Activated T-helper 1 cell treated with Interleukin-2 at 50 U/mL for 16 hours (primary cell): ENCODE measurements around the gene ZNF580.

ENCODE experiments used
- DNase-seq: peaks from one replicate; pipeline ENCODE4 v3.0.0-alpha.2; 2020; ENCODE audit warnings: low read depth

The ZNF580 gene

DNA sequence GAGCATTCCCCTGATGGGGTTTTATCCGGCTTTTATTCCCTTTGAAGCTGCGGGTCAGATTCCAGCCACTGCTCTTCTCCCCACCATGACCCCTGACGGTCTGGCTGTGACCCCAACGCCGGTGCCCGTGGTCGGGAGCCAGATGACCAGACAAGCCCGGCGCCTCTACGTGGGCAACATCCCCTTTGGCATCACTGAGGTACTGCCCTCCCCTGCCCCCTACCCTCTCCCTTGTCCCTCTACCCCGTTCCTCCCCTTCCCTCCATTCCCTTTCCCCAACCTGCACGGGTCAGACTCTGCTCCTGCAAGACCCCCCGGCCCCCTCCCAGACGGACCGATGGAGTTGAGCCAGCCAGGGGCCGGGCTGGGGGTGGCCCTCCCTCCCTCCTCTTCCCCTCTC is 20.2 kb downstream of the ZNF580 start:
- no peak for DNase-seq

DNA sequence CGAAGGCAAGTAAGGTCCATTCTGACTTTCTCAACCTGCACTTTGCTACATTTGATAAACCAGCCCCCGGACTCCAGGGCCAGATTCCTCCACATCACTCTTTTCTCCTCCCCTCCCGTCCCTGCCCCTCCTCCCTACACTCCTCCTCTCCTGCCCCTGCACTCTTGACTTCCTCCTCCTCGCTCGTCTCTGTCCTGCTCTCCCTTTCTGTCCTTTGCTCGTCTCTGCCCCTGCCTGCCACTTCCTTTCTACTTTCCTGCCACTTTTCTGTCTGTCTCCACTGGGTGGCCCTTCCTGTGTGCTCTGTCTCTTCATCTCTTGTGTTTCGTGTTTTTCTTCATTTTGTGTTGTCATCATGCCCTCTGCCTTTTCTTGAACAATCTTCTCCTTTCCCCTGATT is 21.0 kb downstream of the ZNF580 start:
- no peak for DNase-seq

DNA sequence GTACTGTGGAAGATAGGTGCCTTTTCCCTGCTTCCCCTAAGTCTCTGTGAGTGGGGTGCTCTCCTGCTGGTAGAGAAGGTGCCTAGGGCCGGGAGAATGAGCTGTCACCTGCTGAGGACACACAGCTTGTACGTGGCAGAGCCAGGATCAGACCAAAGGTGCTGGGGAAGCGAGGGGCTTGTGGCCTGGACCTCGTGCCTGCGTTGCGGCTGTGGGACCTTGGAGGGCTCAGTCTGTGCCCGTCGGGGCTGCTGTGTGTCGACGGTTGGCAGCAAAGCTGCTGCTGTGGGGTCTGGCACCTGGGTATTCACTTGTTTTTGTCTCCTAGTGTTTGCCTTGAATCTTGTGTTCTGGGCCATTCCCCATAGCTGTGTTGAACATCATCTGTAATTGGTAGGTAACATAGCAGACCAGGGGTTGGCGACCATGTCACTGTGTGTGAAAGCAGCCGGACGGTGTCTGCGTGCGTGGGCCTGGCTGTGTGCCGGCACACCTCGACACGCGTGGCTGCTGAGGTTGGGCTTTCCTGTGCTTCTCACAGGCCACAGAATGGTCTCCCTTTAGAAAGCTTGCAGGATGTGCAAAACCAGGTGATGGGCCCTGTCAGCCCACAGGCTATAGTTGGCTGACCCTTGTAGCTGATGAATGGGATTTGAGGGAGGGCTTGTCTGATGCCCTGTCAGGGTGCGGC is 23.2 kb downstream of the ZNF580 start:
- DNase-seq, result no peak

DNA sequence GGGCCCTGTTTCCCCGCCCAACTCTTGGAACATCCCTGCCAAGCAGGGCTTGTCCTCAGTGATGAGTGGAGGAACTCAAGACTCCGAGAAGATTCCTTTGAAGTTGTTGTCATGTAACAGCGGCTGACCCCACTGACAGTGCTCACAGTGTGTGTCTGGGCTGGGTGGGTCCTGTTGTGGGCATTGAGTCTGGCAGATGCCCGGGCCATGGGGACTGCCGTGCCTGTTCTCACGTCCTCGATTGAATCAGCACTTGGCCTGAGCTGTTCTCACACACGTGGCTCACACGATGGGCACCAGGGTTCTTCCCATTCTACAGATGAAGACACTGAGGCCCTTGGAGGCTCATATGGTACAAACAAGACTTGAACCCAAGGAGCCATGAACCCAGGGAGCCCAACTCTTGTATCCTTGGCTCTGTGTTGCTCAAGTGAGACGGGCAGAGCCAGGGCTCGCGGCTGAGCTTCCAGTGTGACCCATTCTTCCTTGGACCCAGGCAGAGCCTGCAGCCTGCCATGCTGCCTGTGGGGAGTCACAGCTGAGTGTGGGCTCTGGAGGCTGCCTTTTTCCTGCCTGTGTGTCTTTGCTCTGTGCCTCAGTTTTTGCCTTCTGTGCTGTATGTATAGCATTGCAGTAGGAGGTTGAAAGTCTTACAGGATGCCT is 25.7 kb downstream of the ZNF580 start:
- no peak for DNase-seq

DNA sequence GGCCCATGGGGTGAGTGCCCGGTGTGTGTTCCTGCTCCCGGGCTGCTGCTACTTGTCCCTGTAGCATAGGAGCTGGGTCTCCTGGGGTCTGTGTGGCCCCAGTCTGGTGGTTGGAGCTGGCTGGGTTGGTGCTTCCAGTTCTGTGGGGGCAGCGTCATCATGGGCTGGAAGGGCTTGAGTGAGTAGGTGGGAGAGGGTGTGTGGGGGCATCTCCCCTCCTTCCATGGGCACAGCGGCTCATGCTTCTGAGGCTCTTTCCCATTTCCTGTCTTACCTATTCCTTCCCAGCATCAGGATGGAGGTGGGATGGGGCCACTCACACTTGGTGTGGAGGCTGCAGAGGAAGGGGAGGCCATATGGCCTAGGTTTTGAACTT is 26.2 kb downstream of the ZNF580 start:
- no peak for DNase-seq

DNA sequence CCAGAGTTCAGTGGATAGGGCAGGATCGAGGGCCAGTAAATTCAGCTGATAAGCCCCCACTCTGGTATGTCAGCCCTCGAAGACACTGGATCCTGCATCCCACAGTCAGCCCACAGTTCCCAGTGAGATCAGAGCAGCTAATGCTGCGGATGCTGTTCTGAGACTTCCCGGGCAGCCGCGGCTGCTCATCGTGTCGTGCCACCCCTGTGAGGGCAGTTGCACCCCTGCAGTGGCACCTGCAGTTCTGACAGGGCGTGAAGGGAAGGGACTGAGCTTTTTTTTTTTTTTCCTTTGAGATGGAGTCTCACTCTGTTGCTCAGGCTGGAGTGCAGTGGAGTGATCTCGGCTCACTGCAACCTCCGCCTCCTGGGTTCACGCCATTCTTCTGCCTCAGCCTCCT is 26.7 kb downstream of the ZNF580 start:
- DNase-seq, result no peak

DNA sequence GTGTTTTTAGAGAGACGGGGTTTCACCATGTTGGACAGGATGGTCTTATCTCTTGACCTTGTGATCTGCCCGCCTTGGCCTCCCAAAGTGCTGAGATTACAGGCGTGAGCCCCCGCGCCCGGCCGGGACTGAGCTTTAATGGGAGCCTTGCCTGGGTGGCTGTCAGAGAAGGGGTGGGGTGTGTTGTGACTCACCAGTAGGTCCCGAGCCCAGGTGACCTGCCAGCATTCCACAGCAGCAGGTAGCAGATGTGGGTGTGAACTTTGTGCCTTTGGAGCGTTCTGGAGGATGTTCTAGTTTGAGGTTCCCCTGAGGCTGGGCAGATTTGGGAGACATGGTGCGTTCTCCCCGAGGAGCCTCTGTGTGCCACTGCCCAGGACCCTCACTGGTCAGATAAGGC is 27.2 kb downstream of the ZNF580 start:
- no peak for DNase-seq

DNA sequence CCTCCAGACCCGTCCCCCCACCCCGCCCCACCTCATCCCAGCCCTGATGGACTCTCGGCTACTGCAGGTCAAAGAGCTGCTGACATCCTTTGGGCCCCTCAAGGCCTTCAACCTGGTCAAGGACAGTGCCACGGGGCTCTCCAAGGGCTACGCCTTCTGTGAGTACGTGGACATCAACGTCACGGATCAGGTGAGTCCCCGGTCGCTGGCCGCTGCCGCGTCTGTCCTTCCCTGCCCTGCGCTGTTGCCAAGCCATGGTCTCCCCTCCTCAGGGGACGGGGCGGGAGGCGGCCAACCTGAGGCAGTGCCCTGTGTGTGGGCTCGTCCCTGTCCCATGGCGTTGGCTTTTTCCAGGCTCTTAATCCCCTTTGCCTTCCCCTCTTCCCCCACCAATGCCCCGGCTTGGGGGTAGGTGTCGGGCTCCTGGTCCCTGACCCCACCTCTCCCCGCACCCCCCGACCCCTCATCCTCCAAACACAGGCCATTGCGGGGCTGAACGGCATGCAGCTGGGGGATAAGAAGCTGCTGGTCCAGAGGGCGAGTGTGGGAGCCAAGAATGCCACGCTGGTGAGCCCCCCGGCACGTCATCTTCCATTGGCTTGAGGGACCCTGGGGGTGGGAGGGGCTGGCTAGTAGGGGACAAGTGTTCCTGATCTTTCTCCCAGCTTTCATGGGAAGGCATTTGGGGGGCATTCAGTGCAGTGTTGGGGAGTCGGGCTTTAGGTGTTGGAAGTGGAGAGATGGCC is 28.0 kb downstream of the ZNF580 start:
- DNase-seq, result no peak

DNA sequence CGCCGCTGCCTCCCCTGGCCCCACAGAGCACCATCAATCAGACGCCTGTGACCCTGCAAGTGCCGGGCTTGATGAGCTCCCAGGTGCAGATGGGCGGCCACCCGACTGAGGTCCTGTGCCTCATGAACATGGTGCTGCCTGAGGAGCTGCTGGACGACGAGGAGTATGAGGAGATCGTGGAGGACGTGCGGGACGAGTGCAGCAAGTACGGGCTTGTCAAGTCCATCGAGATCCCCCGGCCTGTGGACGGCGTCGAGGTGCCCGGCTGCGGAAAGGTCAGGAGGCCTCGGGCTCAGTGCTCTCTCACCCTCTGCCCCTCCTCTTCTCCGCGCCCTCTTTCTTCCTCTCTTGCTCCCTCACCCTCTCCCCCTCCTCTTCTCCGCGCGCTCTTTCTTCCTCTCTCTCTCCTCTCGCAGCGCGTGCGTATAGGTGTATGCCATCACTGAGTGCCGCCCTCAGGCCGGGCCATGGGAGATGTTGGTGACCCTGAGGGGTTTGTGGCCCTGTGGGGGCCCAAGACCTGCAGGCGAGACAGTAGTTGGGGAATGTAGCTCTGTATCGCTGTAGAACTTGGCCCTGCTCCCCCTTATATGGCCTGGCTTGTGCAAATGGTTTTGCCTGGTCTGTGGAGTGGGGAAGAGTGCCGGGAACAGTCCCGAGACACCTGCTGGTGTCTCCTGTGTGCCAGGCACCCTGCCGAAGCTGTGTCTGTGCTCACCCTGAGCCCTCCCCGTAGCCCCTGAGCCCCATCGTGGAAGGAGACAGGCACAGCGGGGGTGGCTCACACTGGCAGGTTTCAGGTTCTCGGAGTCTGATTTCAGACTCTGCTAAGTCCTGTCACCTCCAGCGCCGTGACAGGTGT is 28.8 kb downstream of the ZNF580 start:
- no peak for DNase-seq

DNA sequence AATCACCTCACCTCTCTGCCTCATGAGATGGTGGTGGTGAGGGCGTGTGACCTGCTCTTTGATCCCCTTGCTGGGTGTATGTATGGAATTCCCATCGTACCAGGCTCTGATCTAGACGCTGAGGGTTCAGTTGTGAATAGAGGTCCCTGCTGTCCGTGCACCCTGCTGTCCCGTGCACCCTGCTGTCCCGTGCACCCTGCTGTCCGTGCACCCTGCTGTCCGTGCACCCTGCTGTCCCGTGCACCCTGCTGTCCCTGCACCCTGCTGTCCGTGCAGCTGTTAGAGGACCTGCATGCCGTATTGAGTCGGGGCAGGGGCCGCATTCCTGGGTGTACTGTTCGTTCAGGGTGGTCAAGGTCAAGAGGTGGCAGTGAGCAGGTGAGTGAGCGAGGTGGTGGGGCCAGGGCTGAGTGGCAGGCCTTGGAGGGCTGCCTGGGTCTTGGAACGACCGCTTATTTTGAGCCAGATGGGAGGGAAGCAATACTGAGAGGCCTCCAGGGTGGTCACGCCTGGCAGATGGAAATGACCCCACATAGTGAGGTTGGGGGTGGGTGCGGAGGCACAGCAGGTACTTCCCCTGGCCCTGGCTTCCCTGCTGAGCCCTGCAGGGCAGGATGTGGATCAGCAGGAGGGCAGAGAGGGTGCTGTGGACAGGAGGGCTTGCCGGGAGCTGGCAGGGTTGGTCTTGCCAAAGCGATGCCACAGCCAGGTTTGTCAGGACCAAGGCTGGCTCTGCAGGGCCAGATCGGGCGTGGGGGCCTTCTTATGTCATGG is 29.7 kb downstream of the ZNF580 start:
- no peak for DNase-seq

DNA sequence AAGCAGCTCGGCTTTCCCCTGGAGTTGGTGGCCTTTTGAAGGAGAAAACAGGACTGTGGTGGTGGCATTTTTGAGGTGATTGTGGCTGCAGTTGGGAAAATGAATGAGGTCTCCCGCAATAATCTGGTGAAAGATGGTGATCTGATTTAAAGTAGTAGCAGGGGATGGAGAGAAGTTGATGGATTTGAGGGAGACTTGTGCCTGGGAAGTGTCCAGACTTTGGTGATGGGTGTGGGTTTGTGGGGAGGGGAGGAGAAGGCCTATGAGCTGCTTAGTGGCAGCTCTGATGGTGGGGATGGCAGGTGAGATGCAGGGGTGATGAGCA is 30.2 kb downstream of the ZNF580 start:
- no peak for DNase-seq

DNA sequence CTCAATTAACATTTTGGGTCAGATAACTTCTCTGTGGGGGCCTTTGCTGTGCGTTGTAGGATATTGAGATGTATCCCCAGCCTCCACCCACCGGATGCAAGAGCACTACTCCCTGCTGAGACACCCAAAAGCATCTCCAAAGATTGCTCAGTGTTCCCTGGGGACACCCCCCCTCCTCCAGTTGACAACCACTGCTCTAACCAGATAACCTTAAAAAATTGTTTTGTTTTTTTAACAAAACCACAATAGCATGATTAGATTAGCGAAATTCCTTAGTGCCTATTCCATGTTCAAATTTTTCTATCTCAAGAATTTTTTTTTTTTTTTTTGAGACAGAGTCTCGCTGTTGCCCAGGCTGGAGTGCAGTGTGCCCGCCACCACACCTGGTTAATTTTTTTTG is 31.6 kb downstream of the ZNF580 start:
- DNase-seq, result no peak

DNA sequence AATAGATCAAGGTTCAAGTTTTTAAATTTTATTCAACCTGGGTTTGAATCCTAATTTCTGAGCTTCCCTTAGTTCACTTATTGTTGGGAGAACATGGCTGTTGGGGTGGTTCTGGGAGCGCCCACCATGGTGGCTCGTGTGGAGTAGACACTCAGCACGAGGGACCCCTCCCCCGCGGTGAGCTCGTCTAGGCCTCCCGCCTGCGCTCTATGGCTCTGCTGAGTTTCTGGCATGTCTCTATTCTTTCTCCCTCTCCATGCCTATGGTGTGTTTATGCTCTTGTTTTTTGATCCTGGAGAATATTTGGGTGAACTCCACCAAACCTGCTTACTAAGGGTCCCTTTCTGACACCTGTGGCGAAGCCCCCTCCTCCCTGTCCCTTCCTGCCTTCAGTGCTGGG is 32.7 kb downstream of the ZNF580 start:
- DNase-seq, result no peak

DNA sequence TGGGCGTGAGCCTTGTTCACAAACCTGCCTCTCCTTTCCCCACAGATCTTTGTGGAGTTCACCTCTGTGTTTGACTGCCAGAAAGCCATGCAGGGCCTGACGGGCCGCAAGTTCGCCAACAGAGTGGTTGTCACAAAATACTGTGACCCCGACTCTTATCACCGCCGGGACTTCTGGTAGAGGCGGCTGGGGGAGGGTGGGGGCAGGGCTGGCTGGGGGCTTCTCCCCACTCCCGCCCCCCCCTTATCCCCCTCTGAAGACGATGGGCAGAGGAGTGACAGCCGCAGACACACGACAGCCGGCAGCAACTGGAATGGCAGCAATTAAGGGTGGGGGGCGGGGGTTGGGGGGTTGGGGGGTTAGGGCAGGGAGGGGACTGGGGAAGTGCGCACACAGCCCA is 33.1 kb downstream of the ZNF580 start:
- no peak for DNase-seq

DNA sequence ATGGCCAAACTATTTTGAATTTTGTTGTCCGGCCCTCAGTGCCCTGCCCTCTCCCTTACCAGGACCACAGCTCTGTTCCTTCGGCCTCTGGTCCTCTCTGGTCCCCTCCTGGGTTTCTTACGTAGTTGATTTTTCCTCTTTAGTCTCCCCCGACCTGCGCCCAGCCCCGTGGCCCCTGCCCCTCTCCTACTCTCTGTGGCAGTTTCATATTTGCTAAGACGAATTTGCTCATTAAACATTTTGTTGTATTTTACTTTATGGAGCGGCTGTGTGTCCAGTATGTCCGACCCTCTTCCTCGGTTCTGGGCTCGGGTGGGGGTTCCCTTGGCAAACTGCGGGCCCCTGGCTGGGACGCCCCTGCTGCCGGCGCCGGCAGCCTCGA is 33.6 kb downstream of the ZNF580 start:
- DNase-seq, result no peak

DNA sequence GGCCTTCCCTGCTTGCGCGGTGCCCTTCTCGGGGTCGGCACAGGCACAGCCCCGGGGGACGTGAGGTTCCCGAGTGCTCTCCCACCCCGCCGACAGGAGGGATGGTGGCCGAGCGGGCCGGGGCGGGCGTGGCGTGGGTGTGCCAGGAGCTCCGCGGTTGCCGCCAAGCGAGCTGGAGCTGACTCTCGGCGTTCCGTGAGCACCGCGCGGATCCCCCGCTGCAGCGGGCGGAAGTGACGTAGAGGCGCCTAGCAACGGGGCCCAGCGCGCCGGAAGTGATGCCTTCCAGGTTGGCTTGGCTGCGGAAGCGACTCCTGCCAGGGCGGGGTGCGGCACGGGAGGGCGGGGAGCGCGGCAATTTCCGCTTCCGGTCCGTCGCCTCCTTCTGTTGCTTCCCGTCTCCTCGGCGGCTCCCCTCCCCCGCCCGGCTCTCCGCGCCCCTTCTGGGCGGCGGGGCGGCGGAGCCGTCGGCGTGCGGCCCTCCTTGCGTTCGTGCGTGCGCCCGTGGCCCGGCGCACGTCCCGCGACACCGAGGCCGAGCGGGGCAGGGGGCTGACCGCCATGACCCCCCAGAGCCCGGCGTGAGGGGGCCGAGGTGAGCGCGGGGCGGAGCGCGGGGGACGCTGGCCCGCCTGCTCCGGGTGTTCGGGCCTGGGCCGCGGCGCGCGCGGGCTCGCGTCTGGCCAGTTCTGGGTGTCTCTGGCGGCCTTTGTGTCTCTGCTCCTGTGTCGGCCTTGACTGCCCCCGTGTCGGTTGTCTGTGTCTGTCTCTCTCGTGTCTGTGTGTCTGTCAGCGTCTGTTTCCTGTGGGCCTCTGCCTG is 34.2 kb downstream of the ZNF580 start, which contains the start of gene EPN1:
Gene EPN1 (plus strand): TSS at position 386 of the 820 bp plus-strand sequence. CDS start 3,402 bp downstream, outside the sequence.
- peak; percentile 98 for DNase-seq

DNA sequence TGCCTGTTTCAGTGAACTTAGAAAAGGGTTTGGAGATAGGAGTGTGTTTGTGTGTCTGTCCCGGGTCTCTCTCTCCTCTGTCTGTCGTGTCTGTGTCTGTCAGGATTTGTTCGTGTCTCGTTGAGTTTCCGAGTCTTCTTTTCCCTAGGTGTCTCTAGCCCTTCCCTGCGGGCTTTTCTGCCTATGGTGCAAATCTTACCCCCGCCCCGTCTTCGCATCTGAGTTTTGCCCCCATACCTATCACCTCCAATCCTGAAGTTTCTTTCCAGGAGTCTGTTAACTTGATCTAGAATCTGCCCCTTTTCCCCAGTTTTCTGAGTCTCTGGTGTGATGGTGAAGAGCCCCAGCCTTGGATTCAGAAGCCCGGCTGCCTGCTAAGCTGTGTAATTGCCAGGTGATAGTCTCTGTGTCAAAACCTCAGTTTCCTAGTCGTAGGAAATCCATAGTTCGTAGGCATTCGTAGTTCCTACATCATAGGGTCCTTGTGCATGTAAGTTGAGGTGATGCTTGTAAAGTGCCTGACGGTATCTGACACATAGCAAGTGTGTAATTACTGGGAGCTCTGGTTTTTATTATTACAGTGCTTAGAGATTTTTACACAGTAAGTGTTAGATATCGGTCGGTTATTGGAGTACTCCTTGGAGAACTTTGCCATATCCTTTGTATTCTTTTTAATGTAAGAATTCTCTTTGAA is 35.0 kb downstream of the ZNF580 start:
- no peak for DNase-seq

DNA sequence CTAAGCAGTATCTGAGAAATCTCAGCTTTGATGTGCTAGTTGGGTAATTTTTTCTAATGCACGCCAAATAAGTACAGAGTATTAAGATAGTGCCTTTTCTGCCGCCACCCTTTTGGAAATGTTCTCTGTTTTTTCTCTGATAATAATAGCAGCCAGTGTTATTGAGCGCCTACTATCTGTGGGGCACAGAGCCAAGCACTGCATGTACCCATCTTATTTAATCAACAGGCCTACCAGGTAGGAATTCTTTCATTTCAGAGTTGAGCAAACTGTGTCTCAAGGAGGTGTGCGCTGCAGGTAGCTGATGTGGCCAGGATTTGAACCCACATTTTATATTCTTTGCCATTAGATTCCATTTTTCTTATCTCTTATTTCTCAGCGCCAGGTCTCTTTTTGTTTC is 35.6 kb downstream of the ZNF580 start:
- DNase-seq, result no peak

DNA sequence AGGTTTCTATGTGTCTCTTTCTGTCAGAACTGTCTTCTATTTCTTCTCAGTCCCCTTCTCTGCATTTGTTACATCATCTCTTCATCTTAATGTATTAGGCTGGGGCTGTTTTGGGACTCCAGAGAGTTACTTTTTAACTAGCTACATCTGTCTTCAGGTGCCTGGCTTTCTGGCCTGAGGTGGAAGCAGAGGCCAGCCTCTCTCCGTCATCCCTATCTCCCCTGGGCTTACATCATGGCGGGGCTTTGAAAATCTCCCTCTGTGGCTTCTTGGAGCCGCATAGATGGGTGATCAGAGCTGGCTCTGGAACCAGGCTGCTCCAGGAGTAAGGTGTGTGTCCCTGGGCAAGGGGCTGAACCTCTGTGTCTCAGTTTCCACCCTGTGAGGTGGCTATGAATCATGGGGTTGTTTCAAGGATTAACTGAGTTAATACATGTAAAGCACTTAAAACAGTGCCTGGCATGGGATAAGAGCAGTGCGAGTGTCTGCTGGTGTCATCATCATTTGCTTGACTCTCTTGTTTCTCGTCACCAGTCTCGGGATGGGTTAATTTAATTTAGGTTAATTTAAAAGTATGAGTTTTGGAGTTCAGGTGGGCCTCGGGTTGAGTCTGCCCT is 36.2 kb downstream of the ZNF580 start:
- no peak for DNase-seq

DNA sequence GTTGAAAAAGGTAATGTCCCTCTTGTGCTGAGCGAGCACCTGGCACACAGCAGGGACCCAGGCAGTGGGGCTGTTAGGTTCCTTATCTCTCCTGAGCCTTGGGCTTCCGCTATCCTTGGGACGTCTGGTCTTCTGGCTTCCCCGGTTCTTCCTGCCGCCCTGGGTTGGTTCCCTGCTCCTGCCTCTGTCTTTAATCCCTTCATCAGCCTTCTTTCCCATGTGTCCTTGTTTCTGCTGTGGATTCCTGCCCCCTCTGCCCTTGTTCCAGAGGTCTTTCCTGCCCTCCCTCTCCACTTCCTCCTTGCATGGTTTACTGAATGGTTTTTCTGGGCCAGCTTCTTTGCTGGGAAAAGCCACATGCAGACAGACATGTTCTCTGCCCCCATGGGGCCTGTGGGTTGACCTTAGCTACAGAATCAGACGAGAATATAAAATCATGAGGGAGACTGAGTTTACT is 36.8 kb downstream of the ZNF580 start:
- DNase-seq, result no peak
